Measurements from ENCODE around the gene PAK1.

GRCh38 chr11:77517226-77517625 lies 43.3 kb upstream of the PAK1 start:
- no peak for TF ChIP-seq CTCF (conservative IDR thresholded peaks at IDR 0.05)
- no peak for TF ChIP-seq EZH2 (IDR thresholded peaks at IDR 0.05; ENCODE audit: low read depth)
